RWPE2 (cell line): Measurements from ENCODE around the gene TRABD2A.

Source experiments
- ATAC-seq: fragments of 200-7000 bp; cut with Tn5 transposase; 3 replicates; pipeline ENCODE4 v1.9.1; 2021; ENCODE audit warnings: low read depth
- DNase-seq: peaks from one replicate; pipeline ENCODE4 v3.0.0-alpha.2; 2020; ENCODE audit warnings: low spot score
- H3K27ac ChIP-seq: fragments of 450-650 bp; 2 replicates; pipeline ENCODE4 v1.5.1; 2017; ENCODE audit warnings: mild to moderate bottlenecking; ENCODE audit not compliant: poor library complexity, severe bottlenecking
- H3K27me3 ChIP-seq: fragments of 250-450 bp; sonication (Bioruptor Pico); 2 replicates; pipeline ENCODE4 v1.5.1; 2021; ENCODE audit warnings: mild to moderate bottlenecking, moderate library complexity; ENCODE audit not compliant: insufficient read depth, poor library complexity, severe bottlenecking
- H3K36me3 ChIP-seq: fragments of 250-450 bp; sonication (Bioruptor Pico); 2 replicates; pipeline ENCODE4 v1.5.1; 2020; ENCODE audit warnings: low read depth, mild to moderate bottlenecking, moderate library complexity
- H3K4me1 ChIP-seq: fragments of 250-450 bp; sonication (Bioruptor Pico); 2 replicates; pipeline ENCODE4 v1.5.1; 2021; ENCODE audit warnings: mild to moderate bottlenecking, moderate library complexity; ENCODE audit not compliant: insufficient read depth, poor library complexity, severe bottlenecking
- H3K4me3 ChIP-seq: fragments of 250-450 bp; sonication (Bioruptor Pico); 2 replicates; pipeline ENCODE4 v1.5.1; 2021; ENCODE audit warnings: mild to moderate bottlenecking, moderate library complexity; ENCODE audit not compliant: severe bottlenecking
- H3K9me3 ChIP-seq: fragments of 250-450 bp; sonication (Bioruptor Pico); 2 replicates; pipeline ENCODE4 v1.5.1; 2021; ENCODE audit warnings: mild to moderate bottlenecking, moderate library complexity; ENCODE audit not compliant: severe bottlenecking
- TF ChIP-seq, protein P1 (sequence below): fragments of 450-650 bp; IDR thresholded peaks from one replicate; pipeline ENCODE4 v1.5.1; 2017; ENCODE audit warnings: mild to moderate bottlenecking, moderate library complexity; ENCODE audit not compliant: poor library complexity, severe bottlenecking

TRABD2A gene

DNA sequence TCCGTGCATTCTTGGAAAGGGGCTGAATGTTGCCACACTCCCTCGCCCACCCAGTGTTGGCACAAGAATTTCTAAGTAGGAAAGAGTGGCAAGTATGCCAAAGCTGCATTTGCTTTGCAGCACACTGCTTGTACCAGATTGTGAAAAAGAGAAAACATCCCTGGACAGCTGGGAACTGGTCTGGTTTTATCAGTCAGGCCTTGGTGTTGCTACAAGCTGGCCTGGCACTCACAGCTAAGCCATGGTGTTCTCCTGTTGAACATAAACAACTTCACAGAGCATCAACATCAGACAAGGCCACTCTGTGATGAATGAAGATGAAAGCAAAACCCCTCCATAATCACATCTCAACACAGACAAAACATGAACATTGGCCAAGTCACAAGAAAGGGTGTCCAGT is 4.2 kb upstream of the TRABD2A start:
- Histone ChIP-seq H3K36me3 (no peaks in the 10 kb centered on the region), H3K27ac (no peak overlapping the region), H3K4me1 (peaks cover 6% of the 10 kb centered on the region), H3K9me3 (no peaks in the 10 kb centered on the region), H3K4me3 (no peak overlapping the region), H3K27me3 (no peaks in the 10 kb centered on the region)
- DNase-seq (no peak), ATAC-seq (no peak)
- TF ChIP-seq, protein P1, sequence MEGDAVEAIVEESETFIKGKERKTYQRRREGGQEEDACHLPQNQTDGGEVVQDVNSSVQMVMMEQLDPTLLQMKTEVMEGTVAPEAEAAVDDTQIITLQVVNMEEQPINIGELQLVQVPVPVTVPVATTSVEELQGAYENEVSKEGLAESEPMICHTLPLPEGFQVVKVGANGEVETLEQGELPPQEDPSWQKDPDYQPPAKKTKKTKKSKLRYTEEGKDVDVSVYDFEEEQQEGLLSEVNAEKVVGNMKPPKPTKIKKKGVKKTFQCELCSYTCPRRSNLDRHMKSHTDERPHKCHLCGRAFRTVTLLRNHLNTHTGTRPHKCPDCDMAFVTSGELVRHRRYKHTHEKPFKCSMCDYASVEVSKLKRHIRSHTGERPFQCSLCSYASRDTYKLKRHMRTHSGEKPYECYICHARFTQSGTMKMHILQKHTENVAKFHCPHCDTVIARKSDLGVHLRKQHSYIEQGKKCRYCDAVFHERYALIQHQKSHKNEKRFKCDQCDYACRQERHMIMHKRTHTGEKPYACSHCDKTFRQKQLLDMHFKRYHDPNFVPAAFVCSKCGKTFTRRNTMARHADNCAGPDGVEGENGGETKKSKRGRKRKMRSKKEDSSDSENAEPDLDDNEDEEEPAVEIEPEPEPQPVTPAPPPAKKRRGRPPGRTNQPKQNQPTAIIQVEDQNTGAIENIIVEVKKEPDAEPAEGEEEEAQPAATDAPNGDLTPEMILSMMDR, result no peak

DNA sequence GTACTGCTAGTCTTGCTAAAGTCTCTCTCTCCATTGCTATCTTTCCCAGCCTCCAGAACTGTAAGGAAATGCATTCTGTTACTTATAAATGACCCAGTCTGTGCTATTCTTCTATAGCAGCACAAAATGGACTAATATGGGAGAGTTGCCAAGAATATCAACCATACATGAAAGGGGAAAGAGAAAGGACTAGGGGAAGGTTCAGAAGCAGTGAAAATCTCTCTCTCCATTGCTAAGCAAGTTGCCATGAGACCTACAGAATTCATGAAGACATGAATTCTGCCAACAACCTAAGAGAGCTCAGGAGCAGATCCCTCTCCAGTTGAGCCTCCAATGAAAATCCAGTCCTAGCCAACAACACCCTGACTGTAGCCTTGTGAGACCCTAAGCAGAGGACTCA is 3.6 kb upstream of the TRABD2A start:
- H3K4me3 ChIP-seq, result no peak overlapping the region
- no peaks in the 10 kb centered on the region for H3K27me3 ChIP-seq
- TF ChIP-seq, protein P1, result no peak
- H3K9me3 ChIP-seq, result no peaks in the 10 kb centered on the region
- H3K27ac ChIP-seq, result no peak overlapping the region
- DNase-seq, result no peak
- peaks cover 6% of the 10 kb centered on the region for H3K4me1 ChIP-seq
- no peak for ATAC-seq
- no peaks in the 10 kb centered on the region for H3K36me3 ChIP-seq

DNA sequence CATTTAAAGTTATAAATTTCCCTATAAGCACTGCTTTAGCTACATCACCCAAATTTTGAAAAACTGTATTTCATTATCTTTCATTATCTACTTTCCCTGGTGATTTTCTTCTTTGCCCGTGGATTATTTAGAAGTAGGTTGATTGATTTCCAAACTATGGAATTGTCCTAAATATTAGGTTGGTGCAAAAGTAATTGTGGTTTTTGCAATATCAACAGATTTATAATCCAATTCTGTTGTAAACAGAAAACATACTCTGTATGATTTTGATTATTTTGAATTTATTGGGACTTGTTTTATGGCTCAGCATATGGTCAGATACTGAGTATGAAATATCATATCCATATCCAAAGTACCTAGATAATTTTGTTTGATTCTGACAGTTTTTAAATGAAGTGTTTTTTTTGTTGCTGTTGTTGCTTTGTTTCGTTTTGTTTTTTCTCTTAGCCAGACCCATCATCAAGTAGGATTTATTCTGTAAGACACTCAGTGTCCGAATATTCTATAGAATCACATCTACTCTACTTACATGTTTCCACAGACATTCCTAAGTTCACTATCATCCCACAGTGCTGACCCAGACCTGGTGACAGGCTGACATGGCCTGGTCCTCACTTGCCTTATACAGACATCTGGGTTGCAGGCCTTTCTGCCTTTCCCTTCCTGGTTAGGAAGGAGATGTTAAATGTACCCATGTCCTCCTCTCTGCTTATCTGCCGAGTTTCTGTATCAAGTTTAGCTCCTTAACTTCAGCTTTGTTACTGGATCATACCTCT is 2.1 kb upstream of the TRABD2A start:
- Histone ChIP-seq H3K27me3 (no peaks in the 10 kb centered on the region), H3K9me3 (no peaks in the 10 kb centered on the region), H3K4me1 (peaks cover 6% of the 10 kb centered on the region), H3K27ac (no peak overlapping the region), H3K4me3 (no peak overlapping the region), H3K36me3 (no peaks in the 10 kb centered on the region)
- TF ChIP-seq, protein P1, result no peak
- no peak for DNase-seq
- no peak for ATAC-seq

DNA sequence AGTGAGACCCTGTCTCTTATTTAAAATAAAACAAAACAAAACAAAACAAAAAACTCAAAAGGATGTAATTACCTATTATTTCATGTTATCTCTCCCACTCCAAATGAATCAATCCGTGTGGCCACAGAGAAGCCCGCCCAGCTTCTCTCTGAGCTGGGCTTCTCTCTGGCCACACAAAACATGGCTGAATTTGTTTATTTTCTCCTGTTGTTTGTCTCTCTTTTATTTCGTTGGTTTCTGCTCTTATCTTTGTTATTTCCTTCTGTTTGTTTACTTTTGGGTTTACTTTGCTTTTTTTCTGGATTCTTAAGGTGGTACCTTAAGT is 1.5 kb upstream of the TRABD2A start:
- Histone ChIP-seq H3K27me3 (no peaks in the 10 kb centered on the region), H3K27ac (peak overlapping the region; percentile 26), H3K4me3 (peak overlapping the region; percentile 38), H3K36me3 (no peaks in the 10 kb centered on the region), H3K9me3 (no peaks in the 10 kb centered on the region), H3K4me1 (peaks cover 6% of the 10 kb centered on the region)
- TF ChIP-seq, protein P1, result peak; percentile 71
- DNase-seq, result no peak
- ATAC-seq, result no peak; the same call in 2 of the 3 replicates
